GM18951 (cell line): Measurements from ENCODE around the gene RFX1.
"Not testable (repeated sequence)": the region's sequence is repeated elsewhere in the genome, so short reads cannot be mapped to it uniquely, and the experiment has no call there.

ENCODE experiments used
- POLR2A ChIP-seq: IDR thresholded peaks from 4 replicates; pipeline ENCODE4 v1.6.1; 2011; ENCODE audit warnings: mild to moderate bottlenecking; ENCODE audit not compliant: insufficient read length, insufficient read depth; ENCODE audit errors: extremely low read depth
- in situ Hi-C: fragments of 300-500 bp; cut with MboI; formaldehyde crosslinking; loops from one replicate; pipeline ENCODE4 v1.12.0; 2022; ENCODE audit warnings: low sequenced_read_pairs, mixed read lengths, inconsistent platforms; ENCODE audit not compliant: unreplicated experiment

The RFX1 gene

DNA sequence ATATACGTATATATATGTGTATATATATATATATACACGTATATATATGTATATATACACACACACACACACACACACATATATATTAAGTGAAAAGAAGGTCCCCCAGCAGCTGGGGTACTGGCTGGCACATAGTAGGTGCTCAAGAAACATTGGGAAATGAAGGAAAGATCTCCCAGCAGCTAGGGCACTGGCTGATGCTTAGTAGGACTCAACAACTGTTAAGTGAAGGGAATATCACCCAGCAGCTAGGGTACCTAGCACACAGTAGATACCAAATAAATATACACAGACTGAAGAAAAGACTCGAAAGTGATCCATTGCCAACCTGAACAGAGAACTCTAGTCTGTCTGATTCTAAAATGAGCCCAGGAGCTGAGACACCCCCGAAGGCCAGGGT, 80.1 kb downstream of the RFX1 start:
- in situ Hi-C loops = no loop called here
- TF ChIP-seq POLR2A = no peak

DNA sequence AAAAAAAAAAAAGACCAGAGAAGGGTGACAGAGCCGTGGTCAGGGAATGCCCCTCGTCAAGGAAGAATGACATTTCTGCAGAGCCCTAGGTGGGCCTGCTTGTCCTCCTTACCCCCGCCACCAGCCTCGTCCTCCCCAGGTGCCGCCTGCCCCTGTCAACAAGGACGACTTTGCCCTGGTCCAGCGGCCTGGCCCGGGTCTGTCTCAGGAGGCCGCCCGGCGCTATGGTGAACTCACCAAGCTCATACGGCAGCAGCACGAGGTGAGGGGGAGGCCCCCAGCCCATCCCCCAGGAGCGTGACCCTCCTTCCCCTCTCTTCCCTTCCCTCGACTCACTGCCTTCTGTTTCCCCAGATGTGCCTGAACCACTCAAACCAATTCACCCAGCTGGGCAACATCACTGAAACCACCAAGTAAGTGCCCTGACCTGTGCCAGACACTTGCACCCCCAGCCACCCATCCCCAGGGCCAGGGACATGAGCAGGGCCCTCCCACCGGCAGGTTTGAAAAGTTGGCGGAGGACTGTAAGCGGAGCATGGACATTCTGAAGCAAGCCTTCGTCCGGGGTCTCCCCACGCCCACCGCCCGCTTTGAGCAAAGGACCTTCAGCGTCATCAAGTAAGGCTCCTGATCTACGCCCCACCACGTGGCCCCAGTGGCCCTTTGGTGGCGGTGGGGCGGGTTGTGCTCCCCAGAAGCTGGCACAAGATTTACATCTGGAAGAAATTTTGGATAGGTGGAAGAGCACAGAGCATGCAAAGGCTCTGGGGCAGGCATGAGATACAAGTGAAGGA, 82.7 kb downstream of the RFX1 start:
- in situ Hi-C loops = no loop called here
- TF ChIP-seq POLR2A = no peak

DNA sequence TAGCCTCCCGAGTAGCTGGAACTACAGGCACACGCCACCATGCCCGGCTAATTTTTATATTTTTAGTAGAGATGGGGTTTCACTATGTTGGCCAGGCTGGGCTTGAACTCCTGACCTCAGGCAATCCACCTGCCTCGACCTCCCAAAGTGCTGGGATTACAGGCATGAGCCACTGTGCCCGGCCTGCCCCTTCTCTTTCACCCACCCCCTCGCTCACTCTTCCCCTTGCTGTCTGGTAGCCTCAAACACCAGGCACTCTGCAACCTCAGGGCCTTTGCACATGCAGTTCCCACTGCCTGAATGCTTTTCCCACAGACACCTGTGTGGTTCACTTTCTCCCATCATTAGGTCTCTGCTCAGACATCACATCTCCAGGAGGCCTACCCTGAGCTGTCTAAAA, 84.0 kb downstream of the RFX1 start:
- in situ Hi-C loops = not testable (repeated sequence)

DNA sequence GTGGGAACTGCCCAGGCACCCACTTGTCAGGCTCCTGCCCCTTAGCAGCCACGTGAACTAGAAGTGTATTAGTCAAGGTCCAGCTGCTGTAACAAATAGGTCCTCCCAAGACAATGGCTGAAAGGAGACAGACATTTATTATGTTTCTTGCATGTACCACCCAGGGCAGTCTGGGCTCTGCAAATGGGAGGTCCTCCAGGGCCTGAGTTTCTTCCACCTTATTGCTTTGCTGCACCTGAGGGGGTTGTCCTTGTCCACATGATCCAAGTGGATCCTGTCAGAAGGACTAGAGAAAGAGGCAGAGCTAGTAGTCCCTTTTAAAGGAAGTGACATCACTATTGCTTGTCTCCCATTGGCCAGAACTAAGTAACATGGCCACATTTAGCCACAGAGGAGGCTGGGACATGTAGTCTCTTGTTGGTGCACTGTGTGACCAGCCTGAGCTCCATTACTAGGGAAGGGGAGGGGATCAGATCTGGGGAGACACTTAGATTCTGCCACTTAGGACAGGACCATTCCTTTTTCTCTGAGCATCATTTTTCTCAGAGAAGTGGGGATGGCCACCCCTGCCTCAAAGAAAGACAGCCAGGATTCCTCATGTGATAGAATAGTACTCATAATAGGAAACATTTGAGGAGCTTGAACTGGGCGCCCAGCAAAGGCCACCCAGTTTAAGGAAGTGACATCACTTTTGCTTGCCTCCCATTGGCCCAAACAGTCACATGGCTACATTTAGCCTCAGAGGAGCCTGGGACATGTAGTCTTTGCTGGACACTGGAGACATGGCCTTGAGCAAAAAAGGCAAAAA, 85.0 kb downstream of the RFX1 start:
- in situ Hi-C loops = no loop called here

DNA sequence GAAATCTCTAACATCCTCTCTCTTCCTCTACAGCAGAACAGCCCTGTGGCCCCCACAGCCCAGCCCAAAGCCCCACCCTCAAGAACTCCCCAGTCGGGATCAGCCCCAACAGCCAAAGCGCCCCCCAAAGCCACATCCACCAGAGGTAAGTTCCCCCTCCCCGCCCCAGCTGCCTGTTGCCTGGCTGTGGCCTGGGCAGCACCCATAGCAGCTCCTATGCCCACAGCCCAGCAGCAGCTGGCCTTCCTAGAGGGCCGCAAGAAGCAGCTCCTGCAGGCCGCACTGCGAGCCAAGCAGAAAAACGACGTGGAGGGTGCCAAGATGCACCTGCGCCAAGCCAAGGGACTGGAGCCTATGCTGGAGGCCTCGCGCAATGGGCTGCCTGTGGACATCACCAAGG, 85.6 kb downstream of the RFX1 start:
- TF ChIP-seq POLR2A = no peak
- in situ Hi-C loops = no loop called here

More for the DNA sequence above, 85.0 kb downstream of the RFX1 start:
- no peak for TF ChIP-seq POLR2A

DNA sequence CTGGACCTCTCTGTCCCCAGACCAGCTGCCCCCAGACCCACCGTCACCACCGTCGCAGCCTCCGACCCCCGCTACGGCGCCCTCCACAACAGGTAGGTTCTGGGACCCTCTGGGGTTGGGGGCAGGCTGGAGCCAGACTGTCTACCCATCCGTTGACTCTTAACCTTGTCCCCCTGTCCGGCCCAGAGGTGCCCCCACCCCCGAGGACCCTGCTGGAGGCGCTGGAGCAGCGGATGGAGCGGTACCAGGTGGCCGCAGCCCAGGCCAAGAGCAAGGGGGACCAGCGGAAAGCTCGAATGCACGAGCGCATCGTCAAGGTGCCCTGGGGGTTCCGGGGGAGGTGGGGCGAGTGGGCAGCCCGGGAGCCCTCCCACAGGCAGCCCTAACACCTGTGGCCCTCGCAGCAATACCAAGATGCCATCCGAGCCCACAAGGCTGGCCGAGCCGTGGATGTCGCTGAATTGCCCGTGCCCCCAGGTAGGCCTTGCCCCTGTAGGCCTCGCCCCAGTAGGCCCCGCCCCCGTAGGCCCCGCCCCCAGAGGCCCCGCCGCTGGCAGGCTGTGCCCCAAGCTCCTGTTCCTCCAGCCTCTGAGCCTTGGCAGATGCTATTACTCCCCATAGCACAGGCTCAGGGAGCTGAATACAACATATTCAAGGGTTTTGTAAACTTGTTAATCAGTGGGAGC, 87.3 kb downstream of the RFX1 start:
- in situ Hi-C loops = no loop called here
- TF ChIP-seq POLR2A = no peak

DNA sequence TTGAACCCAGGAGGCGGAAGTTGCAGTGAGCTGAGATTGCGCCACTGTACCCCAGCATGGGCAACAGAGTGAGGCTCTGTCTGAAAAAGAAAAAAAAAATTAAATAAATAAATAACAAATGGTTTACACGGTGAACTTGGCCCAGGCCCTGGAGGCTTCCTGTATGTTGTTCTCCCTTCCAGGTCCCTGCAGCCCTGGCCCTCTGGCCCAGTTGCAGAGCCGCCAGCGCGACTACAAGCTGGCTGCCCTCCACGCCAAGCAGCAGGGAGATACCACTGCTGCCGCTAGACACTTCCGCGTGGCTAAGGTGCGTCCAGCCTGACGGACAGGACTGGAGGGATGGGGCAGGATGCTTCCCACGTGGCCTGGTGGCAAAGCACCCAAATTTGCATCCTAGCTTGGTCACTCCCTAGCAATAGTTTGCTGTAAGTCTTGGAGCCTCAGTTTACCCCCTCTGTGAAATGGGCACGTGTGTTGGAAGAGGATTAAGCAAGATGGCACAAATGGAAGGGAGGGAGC, 88.2 kb downstream of the RFX1 start:
- TF ChIP-seq POLR2A = no peak

DNA sequence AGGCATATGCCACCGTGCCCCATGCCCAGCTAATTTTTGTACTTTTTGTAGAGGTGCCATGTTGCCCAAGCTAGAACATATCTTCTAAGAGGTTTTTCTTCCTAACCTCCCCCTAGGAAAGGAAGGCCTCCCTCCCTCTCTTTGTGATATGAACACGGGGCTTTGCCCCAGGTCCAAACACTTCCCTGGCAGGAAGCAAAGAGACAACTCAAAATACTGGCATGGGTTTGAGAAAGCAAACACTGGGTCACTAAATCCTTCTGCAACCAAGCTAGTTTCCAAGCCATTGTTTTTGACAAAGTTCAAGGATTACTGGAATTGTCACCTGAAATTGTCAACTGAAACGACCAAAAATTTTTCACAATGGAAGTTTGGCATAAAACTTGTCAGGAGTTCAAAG, 91.3 kb downstream of the RFX1 start:
- TF ChIP-seq POLR2A = no peak
- in situ Hi-C loops = no loop called here

More for the DNA sequence above, 88.2 kb downstream of the RFX1 start:
- in situ Hi-C loops = no loop called here

DNA sequence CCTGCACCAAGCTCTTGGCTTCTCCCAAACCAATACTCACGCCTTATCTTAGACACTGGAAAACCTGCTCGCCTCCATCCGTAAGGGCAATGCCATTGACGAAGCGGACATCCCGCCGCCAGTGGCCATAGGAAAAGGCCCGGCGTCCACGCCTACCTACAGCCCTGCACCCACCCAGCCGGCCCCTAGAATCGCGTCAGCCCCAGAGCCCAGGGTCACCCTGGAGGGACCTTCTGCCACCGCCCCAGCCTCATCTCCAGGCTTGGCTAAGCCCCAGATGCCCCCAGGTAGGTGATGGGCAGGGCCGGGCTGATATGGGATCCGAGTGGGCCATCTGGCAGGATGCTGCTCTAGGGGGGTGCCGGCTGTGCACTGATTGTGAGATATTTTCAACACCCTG, 92.8 kb downstream of the RFX1 start:
- TF ChIP-seq POLR2A = no peak
- in situ Hi-C loops = no loop called here
